Head of caudate nucleus (tissue), 42 donors: ENCODE data around the gene ATP1A2.
A peak's percentile ranks its signal among the peaks of the same experiment; 100 is the strongest.
"Not testable (repeated sequence)": the region's sequence is repeated elsewhere in the genome, so short reads cannot be mapped to it uniquely, and the experiment has no call there.

Experiments used
- DNase-seq, 42 donors: peaks; one replicate each; pipeline versions ENCODE4 v3.0.0 to v3.0.0-alpha.2; 2020 to 2021; ENCODE audit warnings: mixed read lengths in 7 of 42
- intact Hi-C: fragments of 100-400 bp; cut with DNase I; formaldehyde crosslinking; loops from one replicate; pipeline ENCODE4 v1.15.0; 2022

Gene ATP1A2

GRCh38 chr1:160116283-160117147 lies 956 bp downstream of the ATP1A2 start:
- intact Hi-C loops = no loop called here
- DNase-seq = peak in 1 of 42 donors; percentile 39

- DNase-seq = no peak
- intact Hi-C loops = no loop called here
Measured at GRCh38 chr1:160117300-160117699, 1.7 kb downstream of the ATP1A2 start.

- intact Hi-C loops = no loop called here
- peak; percentile 44 to 90 (median 76) for DNase-seq
Measured at GRCh38 chr1:160117709-160118183, 2.2 kb downstream of the ATP1A2 start.

GRCh38 chr1:160118928-160119327 lies 3.4 kb downstream of the ATP1A2 start:
- peak in 4 of 42 donors; percentile 47 to 69 (median 58) for DNase-seq
- intact Hi-C loops = no loop called here

GRCh38 chr1:160120797-160121196 lies 5.2 kb downstream of the ATP1A2 start:
- no peak for DNase-seq
- intact Hi-C loops = no loop called here

- no peak for DNase-seq
- intact Hi-C loops = no loop called here
Measured at GRCh38 chr1:160121388-160121787, 5.8 kb downstream of the ATP1A2 start.

- DNase-seq = no peak
Measured at GRCh38 chr1:160122978-160123495, 7.5 kb downstream of the ATP1A2 start.

GRCh38 chr1:160123726-160124125 lies 8.2 kb downstream of the ATP1A2 start:
- intact Hi-C loops = no loop called here
- no peak for DNase-seq

More at GRCh38 chr1:160122978-160123495, 7.5 kb downstream of the ATP1A2 start:
- intact Hi-C loops = no loop called here

GRCh38 chr1:160124705-160125478 lies 9.3 kb downstream of the ATP1A2 start:
- no peak for DNase-seq
- intact Hi-C loops = no loop called here

GRCh38 chr1:160125746-160126145 lies 10.2 kb downstream of the ATP1A2 start:
- intact Hi-C loops = no loop called here
- DNase-seq = no peak

GRCh38 chr1:160126342-160126741 lies 10.8 kb downstream of the ATP1A2 start:
- intact Hi-C loops, DNase-seq: not testable (repeated sequence)

- intact Hi-C loops = no loop called here
- no peak for DNase-seq
Measured at GRCh38 chr1:160127381-160127780, 11.8 kb downstream of the ATP1A2 start.

GRCh38 chr1:160127865-160128523 lies 12.4 kb downstream of the ATP1A2 start:
- intact Hi-C loops = no loop called here
- DNase-seq = no peak

- intact Hi-C loops = no loop called here
- DNase-seq = no peak
Measured at GRCh38 chr1:160128636-160129035, 13.1 kb downstream of the ATP1A2 start.

GRCh38 chr1:160129046-160129445 lies 13.5 kb downstream of the ATP1A2 start:
- intact Hi-C loops = no loop called here
- DNase-seq = peak in 3 of 42 donors; percentile 23 to 49 (median 37)

- intact Hi-C loops = no loop called here
- DNase-seq = no peak
Measured at GRCh38 chr1:160129558-160129957, 14.0 kb downstream of the ATP1A2 start.

GRCh38 chr1:160129966-160130365 lies 14.4 kb downstream of the ATP1A2 start:
- intact Hi-C loops = no loop called here
- DNase-seq = no peak

GRCh38 chr1:160130486-160130885 lies 14.9 kb downstream of the ATP1A2 start:
- intact Hi-C loops = no loop called here
- no peak for DNase-seq

- intact Hi-C loops = no loop called here
- no peak for DNase-seq
Measured at GRCh38 chr1:160130939-160131338, 15.4 kb downstream of the ATP1A2 start.
